Measurements from ENCODE around the gene PLA2G2F.

PLA2G2F gene

DNA sequence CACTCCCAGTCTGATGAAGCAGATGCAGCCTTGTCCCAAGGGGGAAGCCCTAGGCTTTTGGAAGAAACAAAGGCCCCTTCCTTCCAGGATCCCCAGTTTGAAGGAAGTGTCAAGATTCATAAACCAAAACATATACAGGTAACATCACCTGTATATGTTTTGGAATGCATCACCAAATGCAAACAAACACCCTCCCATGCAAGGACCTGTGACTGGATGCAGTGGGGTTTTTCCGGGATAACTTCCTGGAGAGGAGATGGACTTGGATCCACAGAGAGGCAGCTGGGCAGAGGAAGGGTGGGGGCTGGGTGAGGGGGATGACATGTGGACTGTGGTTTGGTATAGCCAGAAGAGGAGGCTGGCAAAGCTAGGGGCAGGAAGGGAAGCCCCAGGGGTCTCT, 1.5 kb upstream of the PLA2G2F start:
- Histone ChIP-seq H3K36me3 (no peaks in the 10 kb centered on the region), H3K4me1 (peaks cover 8 to 15% (median 14%) of the 10 kb centered on the region in 10 experiments; a peak in 18 of 20 replicates), H3K4me3 (no peak overlapping the region), H3K9me3 (replicated peaks in 1 of 11) (0 out of 22 replicates have a peak, but pooled peaks cover 0 to 4% (median 0%) of the 10 kb centered on the region in 11 experiments), H4K20me1 (no peaks in the 10 kb centered on the region; a peak in 2 of 22 replicates), H3K4me2 (no peak overlapping the region), H3K9ac (no peak overlapping the region), H3K27ac (no peak overlapping the region), H3K27me3 (no peaks in the 10 kb centered on the region)
- TF ChIP-seq Cebpa-rat (IDR thresholded peaks at IDR 0.05) = no peak

DNA sequence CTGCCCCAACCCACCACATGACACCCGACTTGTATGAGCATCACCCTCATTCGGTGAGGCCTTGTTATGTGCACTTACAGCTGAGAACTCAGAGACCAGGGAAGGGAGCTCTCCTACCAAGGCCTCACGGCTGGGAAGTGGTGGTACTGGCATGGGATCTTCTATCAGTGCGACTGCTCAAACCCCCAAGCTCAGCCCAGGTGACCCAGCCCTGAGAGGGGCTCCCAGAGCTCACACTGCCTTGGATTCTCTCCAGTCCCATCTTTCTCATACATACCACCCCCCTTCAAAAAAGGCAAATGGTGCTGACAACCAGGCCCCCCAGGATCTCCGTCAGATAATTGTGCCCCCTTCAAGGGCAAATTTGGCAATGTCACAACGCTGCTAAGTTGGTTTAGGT, 777 bp upstream of the PLA2G2F start:
- H3K27ac ChIP-seq = no peak overlapping the region
- peaks cover 0 to 2% (median 0%) of the 10 kb centered on the region in 11 experiments; a peak in 2 of 22 replicates for H4K20me1 ChIP-seq
- no peaks in the 10 kb centered on the region for H3K9me3 ChIP-seq (replicated peaks in 1 of 11)
- no peak for TF ChIP-seq Cebpa-rat (IDR thresholded peaks at IDR 0.05)
- no peak overlapping the region for H3K4me2 ChIP-seq
- no peak overlapping the region for H3K4me3 ChIP-seq
- H3K36me3 ChIP-seq = no peaks in the 10 kb centered on the region
- H3K4me1 ChIP-seq = peaks cover 8 to 15% (median 14%) of the 10 kb centered on the region in 10 experiments; a peak in 17 of 20 replicates
- no peak overlapping the region for H3K9ac ChIP-seq
- no peaks in the 10 kb centered on the region for H3K27me3 ChIP-seq

DNA sequence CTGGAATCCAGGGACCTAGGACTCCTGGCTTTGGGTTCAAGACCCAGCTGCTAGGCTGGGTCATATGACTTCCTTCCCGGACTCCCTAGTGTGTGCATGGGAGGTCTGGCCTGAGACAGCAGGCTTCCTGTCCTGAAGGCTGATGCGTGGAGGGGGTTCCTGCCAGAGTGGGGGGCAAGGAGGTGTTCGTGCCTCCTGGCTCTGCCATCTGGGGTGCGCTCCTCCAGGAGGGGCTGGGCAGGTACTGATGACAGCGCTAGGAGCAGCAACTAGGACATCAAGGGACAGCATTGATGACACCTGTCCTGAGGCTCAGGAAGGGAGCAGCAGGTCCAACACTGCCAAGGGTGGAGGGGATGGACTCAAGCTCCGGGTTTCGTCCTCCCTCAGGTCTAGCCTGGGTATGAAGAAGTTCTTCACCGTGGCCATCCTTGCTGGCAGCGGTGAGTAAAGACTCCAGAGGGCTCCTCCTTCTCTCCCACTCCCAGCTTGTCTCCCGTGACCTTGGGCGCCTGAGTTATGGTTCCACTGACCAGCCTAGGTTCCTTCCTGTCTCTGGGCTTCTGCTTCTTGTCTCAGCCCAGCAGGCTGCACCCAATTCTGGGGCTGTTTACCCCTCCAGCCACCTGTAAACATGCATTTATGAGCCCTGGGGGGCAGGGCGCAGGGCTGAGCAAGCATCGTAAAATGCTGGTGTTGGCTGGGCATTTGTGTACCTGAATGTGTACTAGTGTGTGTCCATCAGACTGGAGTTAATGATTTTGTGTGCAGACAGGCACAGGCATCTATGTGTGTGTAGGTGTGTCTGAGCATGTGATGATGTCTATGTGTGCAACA, 871 bp downstream of the PLA2G2F start:
- H3K27me3 ChIP-seq = no peaks in the 10 kb centered on the region
- peaks cover 8 to 15% (median 14%) of the 10 kb centered on the region in 10 experiments; a peak in 17 of 20 replicates for H3K4me1 ChIP-seq
- no peak overlapping the region for H3K27ac ChIP-seq
- H3K9me3 ChIP-seq (replicated peaks in 1 of 11) = no peaks in the 10 kb centered on the region
- H3K4me2 ChIP-seq = peak overlapping the region in 10 of 11 experiments; percentile 1 to 64 (median 32); a peak in 15 of 22 replicates
- no peak overlapping the region for H3K4me3 ChIP-seq
- no peak for TF ChIP-seq Cebpa-rat (IDR thresholded peaks at IDR 0.05)
- H3K9ac ChIP-seq = no peak overlapping the region
- peaks cover 0 to 6% (median 0%) of the 10 kb centered on the region in 11 experiments; a peak in 2 of 22 replicates for H4K20me1 ChIP-seq
- no peaks in the 10 kb centered on the region for H3K36me3 ChIP-seq

GRCh38 chr1:20141001-20141400, 1.9 kb downstream of the PLA2G2F start:
- no peaks in the 10 kb centered on the region for H3K27me3 ChIP-seq
- no peaks in the 10 kb centered on the region for H3K36me3 ChIP-seq
- H4K20me1 ChIP-seq = peaks cover 0 to 6% (median 0%) of the 10 kb centered on the region in 11 experiments; a peak in 2 of 22 replicates
- no peak overlapping the region for H3K4me3 ChIP-seq
- no peak overlapping the region for H3K4me2 ChIP-seq
- H3K9me3 ChIP-seq (replicated peaks in 1 of 11) = no peaks in the 10 kb centered on the region
- H3K27ac ChIP-seq = no peak overlapping the region
- TF ChIP-seq Cebpa-rat (IDR thresholded peaks at IDR 0.05) = no peak
- H3K9ac ChIP-seq = no peak overlapping the region
- peaks cover 8 to 15% (median 14%) of the 10 kb centered on the region in 10 experiments; a peak in 17 of 20 replicates for H3K4me1 ChIP-seq

- H3K4me2 ChIP-seq = no peak overlapping the region
- no peak for TF ChIP-seq Cebpa-rat (IDR thresholded peaks at IDR 0.05)
- peaks cover 0 to 6% (median 0%) of the 10 kb centered on the region in 11 experiments; a peak in 2 of 22 replicates for H4K20me1 ChIP-seq
Observed at GRCh38 chr1:20141466-20141865, 2.3 kb downstream of the PLA2G2F start.

DNA sequence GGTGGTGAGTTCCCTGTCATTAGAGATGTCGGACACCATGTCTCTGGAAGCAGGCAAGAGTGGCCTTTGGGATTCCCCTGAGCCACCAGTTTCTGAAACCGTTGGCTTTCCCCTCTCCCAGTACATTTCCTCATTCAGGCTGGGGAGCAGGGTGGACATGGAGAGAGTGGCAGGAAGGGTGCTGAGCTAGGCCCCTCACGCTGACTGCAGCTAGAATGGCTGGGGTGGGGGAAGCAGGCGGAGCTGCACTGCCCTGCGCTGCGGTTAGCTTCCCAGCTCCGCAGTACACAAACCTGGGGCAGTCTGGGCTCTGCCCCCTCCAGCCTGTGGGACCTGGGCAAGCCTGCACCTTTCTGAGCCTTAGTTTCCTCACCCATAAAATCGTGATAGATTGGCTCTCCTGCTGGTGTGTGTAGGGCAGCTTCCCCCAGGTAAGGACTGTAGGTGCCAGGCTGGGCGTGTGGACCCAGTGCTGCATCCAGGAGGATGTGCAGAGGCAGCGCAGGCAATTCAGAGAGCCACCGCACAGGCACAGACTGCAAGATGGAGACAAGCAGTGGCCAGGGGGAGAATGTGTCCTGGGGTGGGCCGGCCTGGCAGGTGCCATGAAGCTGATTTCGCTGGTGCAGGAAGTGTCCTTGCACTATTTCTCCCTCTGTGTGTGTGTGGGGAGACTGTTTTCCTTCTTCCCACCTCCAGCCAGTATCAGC, 3.0 kb downstream of the PLA2G2F start:
- Histone ChIP-seq H3K4me2 (0 out of 22 replicates have a peak overlapping the region, but pooled peaks of 1 of the 11 experiments have one; percentile 26), H3K4me1 (peaks cover 8 to 15% (median 14%) of the 10 kb centered on the region in 10 experiments; a peak in 17 of 20 replicates), H3K4me3 (no peak overlapping the region), H3K36me3 (no peaks in the 10 kb centered on the region), H4K20me1 (peaks cover 0 to 6% (median 0%) of the 10 kb centered on the region in 11 experiments; a peak in 2 of 22 replicates), H3K9me3 (replicated peaks in 1 of 11) (no peaks in the 10 kb centered on the region), H3K27ac (no peak overlapping the region), H3K9ac (no peak overlapping the region), H3K27me3 (no peaks in the 10 kb centered on the region)
- TF ChIP-seq Cebpa-rat (IDR thresholded peaks at IDR 0.05) = no peak

More at GRCh38 chr1:20141466-20141865, 2.3 kb downstream of the PLA2G2F start:
- Histone ChIP-seq H3K9me3 (replicated peaks in 1 of 11) (no peaks in the 10 kb centered on the region), H3K4me1 (peaks cover 8 to 15% (median 14%) of the 10 kb centered on the region in 10 experiments; a peak in 17 of 20 replicates), H3K36me3 (no peaks in the 10 kb centered on the region), H3K27me3 (no peaks in the 10 kb centered on the region), H3K9ac (no peak overlapping the region), H3K4me3 (no peak overlapping the region), H3K27ac (no peak overlapping the region)

- Histone ChIP-seq H3K4me3 (no peak overlapping the region), H3K36me3 (no peaks in the 10 kb centered on the region), H3K9me3 (replicated peaks in 1 of 11) (no peaks in the 10 kb centered on the region), H4K20me1 (peaks cover 0 to 6% (median 0%) of the 10 kb centered on the region in 11 experiments; a peak in 2 of 22 replicates), H3K9ac (no peak overlapping the region), H3K27me3 (no peaks in the 10 kb centered on the region), H3K27ac (no peak overlapping the region), H3K4me1 (peaks cover 8 to 21% (median 15%) of the 10 kb centered on the region in 10 experiments; a peak in 18 of 20 replicates), H3K4me2 (no peak overlapping the region)
- TF ChIP-seq Cebpa-rat (IDR thresholded peaks at IDR 0.05) = no peak
Observed at GRCh38 chr1:20143318-20143717, 4.2 kb downstream of the PLA2G2F start.

DNA sequence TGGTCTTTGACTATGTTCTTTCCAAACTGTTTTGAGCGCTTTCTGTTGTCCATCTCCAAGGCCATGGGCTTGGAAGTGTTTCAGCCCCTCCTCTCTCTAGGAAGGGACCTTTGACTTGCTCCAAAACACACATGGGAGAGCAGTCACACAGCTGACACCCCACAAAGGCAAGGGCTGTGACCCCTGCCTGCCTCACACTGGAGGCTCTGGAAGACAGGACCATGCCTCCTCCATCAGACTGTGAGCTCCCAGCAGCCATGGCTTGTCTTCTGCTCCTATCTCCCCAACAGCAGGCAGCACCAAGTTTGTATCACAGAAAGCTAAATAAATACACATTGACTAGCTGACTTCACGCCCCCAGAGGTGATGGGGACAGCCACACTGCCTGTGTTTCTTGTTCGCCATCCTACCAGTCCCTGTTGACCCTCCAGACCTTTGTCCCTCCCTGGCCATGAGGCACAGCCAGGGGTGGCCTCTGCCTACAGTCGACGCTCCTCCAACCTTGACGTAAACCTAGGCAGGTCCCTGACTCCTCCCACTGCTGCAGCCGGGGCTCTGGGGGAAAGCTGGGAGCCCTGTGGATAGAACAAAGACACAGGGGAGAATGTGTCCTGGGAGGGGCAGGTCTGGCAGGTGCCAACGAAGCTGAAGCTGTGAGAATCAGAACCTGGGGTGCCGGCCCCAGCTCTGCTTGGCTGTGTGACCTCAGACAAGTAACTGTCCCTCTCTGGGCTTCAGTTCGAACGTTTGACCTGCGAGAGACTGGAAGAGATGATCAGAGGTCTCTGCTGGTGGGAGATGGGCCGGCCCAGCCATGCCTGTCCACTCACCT, 4.8 kb downstream of the PLA2G2F start:
- Histone ChIP-seq H3K36me3 (no peaks in the 10 kb centered on the region), H3K4me1 (peaks cover 8 to 25% (median 13%) of the 10 kb centered on the region in 10 experiments; a peak in 18 of 20 replicates), H3K4me2 (no peak overlapping the region), H3K4me3 (no peak overlapping the region), H3K9ac (no peak overlapping the region), H3K27ac (no peak overlapping the region), H4K20me1 (peaks cover 0 to 6% (median 0%) of the 10 kb centered on the region in 11 experiments; a peak in 2 of 22 replicates), H3K27me3 (no peaks in the 10 kb centered on the region), H3K9me3 (replicated peaks in 1 of 11) (no peaks in the 10 kb centered on the region)
- no peak for TF ChIP-seq Cebpa-rat (IDR thresholded peaks at IDR 0.05)

All from BLaER1 treated with 17β-estradiol and CSF1 and Interleukin-3, amounts not matched to agents 10 nM and 100 nM (cell line).